ENCODE data around the gene SDHC. TPM values are rescaled to one million over a fixed set of nuclear protein-coding genes. Genes with fewer than 3 reads are reported as not detected.

SDHC gene
- total and polyA plus RNA-seq, 2 of the 13 experiments (the other 11 are each of a cell fraction or from before 2014, with no cell fraction given): 27.1 to 229 TPM

DNA sequence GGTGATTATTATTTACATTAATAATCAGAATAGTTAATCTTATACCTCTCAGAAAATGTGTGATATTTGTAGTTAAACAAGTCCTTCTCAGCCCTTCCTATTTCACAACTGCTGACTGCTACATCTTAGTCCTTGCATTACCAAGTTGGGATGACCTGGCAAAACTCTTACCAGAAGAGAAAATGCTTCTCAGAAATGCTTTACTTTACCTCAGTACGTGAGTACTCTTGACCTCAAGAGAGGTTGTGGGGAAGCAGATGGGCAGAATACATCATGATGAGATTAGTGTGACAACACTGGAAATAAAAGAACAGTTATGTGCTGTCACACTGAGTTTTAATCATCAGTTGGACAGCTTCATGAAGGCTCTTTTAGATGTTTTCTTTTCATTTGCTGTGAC lies 37.3 kb downstream of the SDHC start:
- in situ Hi-C loops (cut with HindIII; ENCODE audit: extremely low pct_ligation_motif_present, low pct_unique_long_range_greater_than_20kb): no loop called here
- ATAC-seq (no peak), DNase-seq (ENCODE audit: low spot score) (no peak), FAIRE-seq (no peak)
- Histone ChIP-seq H3K36me3 (replicated peaks in 1 of 2; ENCODE audit: control insufficient read depth in 1 of 2, insufficient read depth in 2 of 2, low read length in 2 of 2) (peaks cover 1 to 27% of the 10 kb centered on the region in 2 experiments; a peak in 4 of 5 replicates), H2AFZ (ENCODE audit: low read length) (no peak overlapping the region), H4K20me1 (ENCODE audit: insufficient read depth, low read length) (no peaks in the 10 kb centered on the region), H3K4me2 (ENCODE audit: low read depth, low read length) (no peak overlapping the region), H3K9ac (ENCODE audit: insufficient read depth, low read depth, low read length) (no peak overlapping the region), H3K4me3 (replicated peaks in 1 of 3; ENCODE audit: insufficient read depth in 1 of 3, low read depth in 2 of 3, low read length in 3 of 3) (no peak overlapping the region), H3K79me2 (ENCODE audit: insufficient read depth, low read length) (peaks cover 2% of the 10 kb centered on the region), H3K4me1 (ENCODE audit: insufficient read depth, low read length) (no peaks in the 10 kb centered on the region), H3K27me3 (ENCODE audit: control insufficient read depth in 1 of 2, insufficient read depth in 2 of 2, low read length in 2 of 2) (no peaks in the 10 kb centered on the region), H3K27ac (ENCODE audit: extremely low read length, insufficient read depth, low read length) (no peak overlapping the region), H3K9me3 (ENCODE audit: low read length) (no peaks in the 10 kb centered on the region)
- intact Hi-C loops (cut with micrococcal nuclease; ENCODE audit: unreplicated experiment): no loop called here
- ChIA-PET CTCF (ENCODE audit: low intra/inter-chr PET ratio, low total read pairs) (no interaction called here), POLR2A (no interaction called here)
- WGBS (ENCODE audit: low lambda C conversion rate): 100% methylated on average over 1 of the region's 1 CpG
- no TSS peak for BruUV-seq (replicated peaks)
- TF ChIP-seq, protein P1, sequence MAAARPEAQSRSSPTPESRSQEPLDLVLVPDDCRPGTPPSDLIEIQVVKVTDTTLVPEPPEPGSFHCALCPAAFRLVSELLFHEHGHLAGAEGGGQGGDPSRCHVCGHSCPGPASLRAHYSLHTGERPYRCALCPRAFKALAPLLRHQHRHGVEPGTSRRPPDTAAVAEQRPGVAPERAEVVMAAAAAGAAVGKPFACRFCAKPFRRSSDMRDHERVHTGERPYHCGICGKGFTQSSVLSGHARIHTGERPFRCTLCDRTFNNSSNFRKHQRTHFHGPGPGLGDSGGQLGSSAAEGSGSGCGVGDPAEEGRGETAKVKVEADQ (CRISPR knock-in tag; IDR thresholded peaks at IDR 0.05; ENCODE audit: borderline replicate concordance): no peak
- TF ChIP-seq MBD4 (IDR thresholded peaks at IDR 0.05; ENCODE audit: borderline replicate concordance, low read length): no peak

- FAIRE-seq: no peak
- Histone ChIP-seq H3K4me3 (replicated peaks in 1 of 3; ENCODE audit: insufficient read depth in 1 of 3, low read depth in 2 of 3, low read length in 3 of 3) (no peak overlapping the region), H3K9ac (ENCODE audit: insufficient read depth, low read depth, low read length) (no peak overlapping the region), H4K20me1 (ENCODE audit: insufficient read depth, low read length) (no peaks in the 10 kb centered on the region), H2AFZ (ENCODE audit: low read length) (no peak overlapping the region), H3K27ac (ENCODE audit: extremely low read length, insufficient read depth, low read length) (no peak overlapping the region), H3K4me1 (ENCODE audit: insufficient read depth, low read length) (no peaks in the 10 kb centered on the region), H3K36me3 (replicated peaks in 1 of 2; ENCODE audit: control insufficient read depth in 1 of 2, insufficient read depth in 2 of 2, low read length in 2 of 2) (peaks cover 3 to 51% of the 10 kb centered on the region in 2 experiments), H3K79me2 (ENCODE audit: insufficient read depth, low read length) (no peaks in the 10 kb centered on the region), H3K4me2 (ENCODE audit: low read depth, low read length) (no peak overlapping the region), H3K9me3 (ENCODE audit: low read length) (no peaks in the 10 kb centered on the region), H3K27me3 (ENCODE audit: control insufficient read depth in 1 of 2, insufficient read depth in 2 of 2, low read length in 2 of 2) (no peaks in the 10 kb centered on the region)
- no peak for ATAC-seq
- CTCF ChIA-PET (ENCODE audit: low intra/inter-chr PET ratio, low total read pairs): no interaction called here
- 100% methylated on average over 5 of the region's 8 CpGs for WGBS (ENCODE audit: low lambda C conversion rate)
- DNase-seq (ENCODE audit: low spot score): no peak
- BruUV-seq (replicated peaks): no TSS peak
- TF ChIP-seq SP2 (CRISPR knock-in tag; IDR thresholded peaks at IDR 0.05) (no peak), ZFP91 (CRISPR knock-in tag; IDR thresholded peaks at IDR 0.05; ENCODE audit: borderline replicate concordance) (no peak), ZNF678 (CRISPR knock-in tag; IDR thresholded peaks at IDR 0.05) (no peak), ZNF564 (CRISPR knock-in tag; IDR thresholded peaks at IDR 0.05) (no peak), GATAD2A (CRISPR knock-in tag; IDR thresholded peaks at IDR 0.05) (no peak), CREM (IDR thresholded peaks at IDR 0.05) (no peak), CREM (CRISPR knock-in tag; IDR thresholded peaks at IDR 0.05) (no peak), ZNF367 (CRISPR knock-in tag; IDR thresholded peaks at IDR 0.05; ENCODE audit: borderline replicate concordance) (no peak), MYPOP (CRISPR knock-in tag; IDR thresholded peaks at IDR 0.05) (no peak)
- TF ChIP-seq, protein P2, sequence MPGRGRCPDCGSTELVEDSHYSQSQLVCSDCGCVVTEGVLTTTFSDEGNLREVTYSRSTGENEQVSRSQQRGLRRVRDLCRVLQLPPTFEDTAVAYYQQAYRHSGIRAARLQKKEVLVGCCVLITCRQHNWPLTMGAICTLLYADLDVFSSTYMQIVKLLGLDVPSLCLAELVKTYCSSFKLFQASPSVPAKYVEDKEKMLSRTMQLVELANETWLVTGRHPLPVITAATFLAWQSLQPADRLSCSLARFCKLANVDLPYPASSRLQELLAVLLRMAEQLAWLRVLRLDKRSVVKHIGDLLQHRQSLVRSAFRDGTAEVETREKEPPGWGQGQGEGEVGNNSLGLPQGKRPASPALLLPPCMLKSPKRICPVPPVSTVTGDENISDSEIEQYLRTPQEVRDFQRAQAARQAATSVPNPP (CRISPR knock-in tag; IDR thresholded peaks at IDR 0.05): no peak
- in situ Hi-C loops (cut with HindIII; ENCODE audit: extremely low pct_ligation_motif_present, low pct_unique_long_range_greater_than_20kb) (no loop called here), intact Hi-C loops (cut with micrococcal nuclease; ENCODE audit: unreplicated experiment) (no loop called here)
- POLR2A ChIA-PET: no interaction called here
Measured at GRCh38 chr1:161357073-161357472, 42.9 kb downstream of the SDHC start.
